ENCODE measurements around the gene CABP7. TPM values are rescaled to one million over a fixed set of nuclear protein-coding genes. Genes with fewer than 3 reads are reported as not detected.

The CABP7 gene
- total RNA-seq, 1 donor from 2014 or later = not detected

DNA sequence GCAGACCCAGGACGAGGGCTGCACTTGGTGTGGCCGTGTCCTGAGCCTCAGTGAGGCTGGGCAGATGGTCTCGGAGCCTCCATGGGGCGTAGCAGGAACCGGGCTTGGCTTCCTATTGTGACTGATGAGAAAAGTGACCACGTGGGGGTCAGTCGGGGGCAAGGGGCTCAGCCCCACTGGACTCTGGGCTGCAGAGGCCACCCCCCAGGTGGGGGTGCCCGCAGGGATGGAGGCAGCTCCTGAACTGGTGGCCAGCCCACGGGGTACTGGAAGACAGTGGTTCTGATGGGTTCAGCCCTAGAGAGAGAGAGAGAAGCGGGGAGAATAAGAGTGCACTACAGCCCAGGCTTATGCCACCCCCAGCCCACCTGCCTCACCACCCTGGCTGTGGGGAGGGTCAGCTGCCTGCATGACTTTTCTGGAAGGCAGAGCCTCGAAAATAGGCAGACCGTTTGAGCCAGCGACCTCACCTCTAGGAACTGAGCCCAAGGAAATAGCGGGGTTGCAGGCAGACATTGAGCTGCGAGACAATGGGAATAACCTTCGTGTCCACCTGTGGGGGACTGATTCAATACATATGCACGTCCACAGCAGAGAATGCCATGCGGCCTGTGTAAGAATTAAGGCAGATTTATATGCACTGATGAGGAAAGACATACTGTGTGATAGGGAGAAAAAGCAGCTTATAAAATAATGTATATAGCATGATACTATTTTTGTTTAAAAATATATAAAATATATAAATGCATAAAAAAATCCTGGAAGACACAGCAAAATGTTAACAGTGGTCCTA, 11.5 kb downstream of the CABP7 start:
- Histone ChIP-seq H3K4me1 (no peaks in the 10 kb centered on the region), H3K27me3 (ENCODE audit: low read depth) (no peaks in the 10 kb centered on the region), H3K9me3 (no peaks in the 10 kb centered on the region), H3K4me3 (no peak overlapping the region), H3K36me3 (peaks cover 35% of the 10 kb centered on the region), H3K27ac (no peak overlapping the region)
- no peak for DNase-seq
- ATAC-seq = no peak
- intact Hi-C loops (cut with DNase I) = no loop called here
- TF ChIP-seq, protein P1, sequence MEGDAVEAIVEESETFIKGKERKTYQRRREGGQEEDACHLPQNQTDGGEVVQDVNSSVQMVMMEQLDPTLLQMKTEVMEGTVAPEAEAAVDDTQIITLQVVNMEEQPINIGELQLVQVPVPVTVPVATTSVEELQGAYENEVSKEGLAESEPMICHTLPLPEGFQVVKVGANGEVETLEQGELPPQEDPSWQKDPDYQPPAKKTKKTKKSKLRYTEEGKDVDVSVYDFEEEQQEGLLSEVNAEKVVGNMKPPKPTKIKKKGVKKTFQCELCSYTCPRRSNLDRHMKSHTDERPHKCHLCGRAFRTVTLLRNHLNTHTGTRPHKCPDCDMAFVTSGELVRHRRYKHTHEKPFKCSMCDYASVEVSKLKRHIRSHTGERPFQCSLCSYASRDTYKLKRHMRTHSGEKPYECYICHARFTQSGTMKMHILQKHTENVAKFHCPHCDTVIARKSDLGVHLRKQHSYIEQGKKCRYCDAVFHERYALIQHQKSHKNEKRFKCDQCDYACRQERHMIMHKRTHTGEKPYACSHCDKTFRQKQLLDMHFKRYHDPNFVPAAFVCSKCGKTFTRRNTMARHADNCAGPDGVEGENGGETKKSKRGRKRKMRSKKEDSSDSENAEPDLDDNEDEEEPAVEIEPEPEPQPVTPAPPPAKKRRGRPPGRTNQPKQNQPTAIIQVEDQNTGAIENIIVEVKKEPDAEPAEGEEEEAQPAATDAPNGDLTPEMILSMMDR (IDR thresholded peaks at IDR 0.05) = no peak

DNA sequence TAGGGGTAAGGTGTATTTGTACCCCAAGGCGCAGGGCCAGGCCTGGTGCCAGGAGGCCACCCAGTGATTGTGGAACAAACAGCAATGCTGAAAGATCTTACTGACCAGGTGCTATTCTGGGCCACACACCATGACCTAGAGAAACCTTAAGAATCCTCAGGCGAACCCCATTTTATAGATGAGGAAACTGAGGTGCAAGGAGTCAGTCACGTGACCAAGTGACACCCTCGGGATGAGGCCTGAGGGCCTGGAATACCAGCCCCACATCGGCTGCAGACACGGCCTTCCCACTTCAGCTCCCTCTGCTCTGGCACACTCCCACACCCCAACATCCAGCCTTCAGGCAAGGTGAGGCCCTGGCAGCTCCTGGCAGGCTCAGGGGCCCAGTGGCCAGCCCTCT, 13.1 kb downstream of the CABP7 start:
- ATAC-seq = no peak
- H3K4me3 ChIP-seq = no peak overlapping the region

DNA sequence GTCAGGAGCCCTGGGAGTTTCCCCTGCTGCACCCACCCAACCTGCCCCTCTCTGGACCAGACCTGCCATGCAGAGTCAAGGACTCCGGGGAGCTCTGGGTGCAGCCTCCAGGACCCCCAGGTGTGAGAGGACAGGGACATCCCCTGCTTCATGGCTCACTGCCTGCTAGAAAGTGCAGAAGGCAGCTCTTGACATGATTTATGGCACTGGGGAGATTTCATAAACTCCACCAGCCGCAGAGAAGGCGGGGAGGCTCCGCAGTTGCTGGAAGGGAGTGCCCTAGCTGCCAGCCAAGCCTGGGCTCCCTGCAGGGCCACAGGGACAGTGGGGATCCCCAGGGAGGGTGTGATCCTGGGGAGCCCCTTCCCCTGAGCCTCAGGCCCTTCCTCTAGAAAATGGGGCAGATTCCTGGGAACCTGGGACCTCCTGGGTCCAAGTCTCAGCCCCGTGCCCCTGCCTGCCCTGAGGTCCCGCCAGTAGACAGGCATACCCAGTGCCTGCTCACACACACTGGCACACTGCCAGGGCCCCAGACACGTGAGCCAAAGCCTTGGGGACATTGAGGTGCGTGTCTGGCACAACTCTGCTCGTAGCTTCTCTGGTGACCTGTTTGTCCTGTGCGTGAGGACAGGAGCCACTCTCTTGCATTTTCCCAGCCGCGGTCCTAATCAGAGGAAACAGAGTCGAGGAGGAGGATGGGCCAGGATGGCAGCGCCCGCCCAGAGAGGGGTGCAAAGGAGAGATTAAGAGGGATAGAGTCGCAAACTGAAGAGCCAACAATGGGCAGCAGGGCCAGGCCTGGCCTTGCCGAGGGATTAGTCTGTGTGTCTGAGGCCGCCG, 13.8 kb downstream of the CABP7 start:
- no peaks in the 10 kb centered on the region for H3K9me3 ChIP-seq
- no peak for ATAC-seq
- H3K27ac ChIP-seq = no peak overlapping the region
- peaks cover 43% of the 10 kb centered on the region for H3K36me3 ChIP-seq
- H3K4me1 ChIP-seq = no peaks in the 10 kb centered on the region
- no peaks in the 10 kb centered on the region for H3K27me3 ChIP-seq (ENCODE audit: low read depth)
- no peak for DNase-seq
- TF ChIP-seq, protein P1 (IDR thresholded peaks at IDR 0.05) = no peak
- H3K4me3 ChIP-seq = no peak overlapping the region
- intact Hi-C loops (cut with DNase I) = no loop called here

More for the DNA sequence above, 13.1 kb downstream of the CABP7 start:
- no peak overlapping the region for H3K27ac ChIP-seq
- DNase-seq = no peak
- no peaks in the 10 kb centered on the region for H3K9me3 ChIP-seq
- intact Hi-C loops (cut with DNase I) = no loop called here
- H3K27me3 ChIP-seq (ENCODE audit: low read depth) = no peaks in the 10 kb centered on the region
- H3K4me1 ChIP-seq = no peaks in the 10 kb centered on the region
- peaks cover 36% of the 10 kb centered on the region for H3K36me3 ChIP-seq
- TF ChIP-seq, protein P1 (IDR thresholded peaks at IDR 0.05) = no peak

DNA sequence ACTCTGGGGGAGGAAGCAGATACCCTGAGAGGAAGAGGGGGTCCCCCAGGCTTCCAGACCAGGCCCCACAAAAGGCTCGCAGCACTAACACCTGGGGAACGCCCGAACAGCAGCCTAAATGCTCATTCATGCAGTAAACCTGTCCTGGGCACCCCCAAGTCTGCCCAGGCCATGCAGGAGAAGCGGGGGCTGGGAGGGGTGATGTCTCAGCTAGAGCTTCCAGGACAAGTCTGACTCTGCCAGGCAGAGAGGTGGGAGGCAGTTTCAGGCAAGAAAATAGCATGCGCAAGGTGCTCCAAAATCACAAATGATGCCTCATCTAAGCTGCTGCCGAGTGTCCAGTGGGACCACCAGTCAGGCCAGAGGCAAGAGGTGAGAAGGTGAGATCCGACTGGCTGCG, 14.6 kb downstream of the CABP7 start:
- no peak for DNase-seq
- H3K27me3 ChIP-seq (ENCODE audit: low read depth) = no peaks in the 10 kb centered on the region
- H3K36me3 ChIP-seq = peaks cover 51% of the 10 kb centered on the region
- TF ChIP-seq, protein P1 (IDR thresholded peaks at IDR 0.05) = no peak
- H3K9me3 ChIP-seq = no peaks in the 10 kb centered on the region
- no peak for ATAC-seq
- H3K27ac ChIP-seq = no peak overlapping the region
- intact Hi-C loops (cut with DNase I) = no loop called here
- H3K4me1 ChIP-seq = no peaks in the 10 kb centered on the region
- no peak overlapping the region for H3K4me3 ChIP-seq

GRCh38 chr22:29734838-29735237, 15.0 kb downstream of the CABP7 start:
- Histone ChIP-seq H3K27me3 (ENCODE audit: low read depth) (no peaks in the 10 kb centered on the region), H3K4me3 (no peak overlapping the region), H3K4me1 (no peaks in the 10 kb centered on the region), H3K9me3 (no peaks in the 10 kb centered on the region), H3K27ac (no peak overlapping the region), H3K36me3 (peaks cover 55% of the 10 kb centered on the region)
- intact Hi-C loops (cut with DNase I) = no loop called here
- DNase-seq (no peak), ATAC-seq (no peak)
- TF ChIP-seq, protein P1 (IDR thresholded peaks at IDR 0.05) = no peak

Measured in lower lobe of right lung (tissue), 2 donors.